Nephron progenitor cell (in vitro differentiated cells): ENCODE results near the gene TPCN1.

ENCODE experiments used
- DNase-seq: peaks from one replicate; pipeline ENCODE4 v3.0.0; 2021
- H3K27ac Mint-ChIP-seq: 2 replicates; pipeline ENCODE4 v1.8.0; 2021; ENCODE audit warnings: mild to moderate bottlenecking, moderate library complexity, mixed read lengths
- H3K27me3 Mint-ChIP-seq: 2 replicates; pipeline ENCODE4 v1.8.0; 2021; ENCODE audit warnings: mild to moderate bottlenecking, low read depth, mixed read lengths; ENCODE audit not compliant: poor library complexity
- H3K36me3 Mint-ChIP-seq: 2 replicates; pipeline ENCODE4 v1.8.0; 2021; ENCODE audit warnings: low read depth, mixed read lengths
- H3K4me1 Mint-ChIP-seq: 2 replicates; pipeline ENCODE4 v1.8.0; 2021; ENCODE audit warnings: mixed read lengths
- H3K4me3 Mint-ChIP-seq: 2 replicates; pipeline ENCODE4 v1.8.0; 2021; ENCODE audit warnings: mild to moderate bottlenecking, moderate library complexity, mixed read lengths
- H3K9me3 Mint-ChIP-seq: 2 replicates; pipeline ENCODE4 v1.8.0; 2021; ENCODE audit warnings: mild to moderate bottlenecking, moderate library complexity, mixed read lengths
- TF ChIP-seq, protein P1 (sequence below): fragments of 200-600 bp; sonication (generic); IDR thresholded peaks from 2 replicates; pipeline ENCODE4 v1.5.0; 2021; ENCODE audit warnings: antibody characterized with exemption

The TPCN1 gene

GRCh38 chr12:113347107-113347506, 125.8 kb downstream of the TPCN1 start:
- Mint-ChIP-seq H3K4me3 (no peak overlapping the region), H3K36me3 (no peaks in the 10 kb centered on the region), H3K27ac (no peak overlapping the region), H3K27me3 (peaks cover 39% of the 10 kb centered on the region), H3K9me3 (no peaks in the 10 kb centered on the region), H3K4me1 (peaks cover 9% of the 10 kb centered on the region)
- TF ChIP-seq, protein P1, sequence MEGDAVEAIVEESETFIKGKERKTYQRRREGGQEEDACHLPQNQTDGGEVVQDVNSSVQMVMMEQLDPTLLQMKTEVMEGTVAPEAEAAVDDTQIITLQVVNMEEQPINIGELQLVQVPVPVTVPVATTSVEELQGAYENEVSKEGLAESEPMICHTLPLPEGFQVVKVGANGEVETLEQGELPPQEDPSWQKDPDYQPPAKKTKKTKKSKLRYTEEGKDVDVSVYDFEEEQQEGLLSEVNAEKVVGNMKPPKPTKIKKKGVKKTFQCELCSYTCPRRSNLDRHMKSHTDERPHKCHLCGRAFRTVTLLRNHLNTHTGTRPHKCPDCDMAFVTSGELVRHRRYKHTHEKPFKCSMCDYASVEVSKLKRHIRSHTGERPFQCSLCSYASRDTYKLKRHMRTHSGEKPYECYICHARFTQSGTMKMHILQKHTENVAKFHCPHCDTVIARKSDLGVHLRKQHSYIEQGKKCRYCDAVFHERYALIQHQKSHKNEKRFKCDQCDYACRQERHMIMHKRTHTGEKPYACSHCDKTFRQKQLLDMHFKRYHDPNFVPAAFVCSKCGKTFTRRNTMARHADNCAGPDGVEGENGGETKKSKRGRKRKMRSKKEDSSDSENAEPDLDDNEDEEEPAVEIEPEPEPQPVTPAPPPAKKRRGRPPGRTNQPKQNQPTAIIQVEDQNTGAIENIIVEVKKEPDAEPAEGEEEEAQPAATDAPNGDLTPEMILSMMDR, result no peak
- DNase-seq, result no peak

DNA sequence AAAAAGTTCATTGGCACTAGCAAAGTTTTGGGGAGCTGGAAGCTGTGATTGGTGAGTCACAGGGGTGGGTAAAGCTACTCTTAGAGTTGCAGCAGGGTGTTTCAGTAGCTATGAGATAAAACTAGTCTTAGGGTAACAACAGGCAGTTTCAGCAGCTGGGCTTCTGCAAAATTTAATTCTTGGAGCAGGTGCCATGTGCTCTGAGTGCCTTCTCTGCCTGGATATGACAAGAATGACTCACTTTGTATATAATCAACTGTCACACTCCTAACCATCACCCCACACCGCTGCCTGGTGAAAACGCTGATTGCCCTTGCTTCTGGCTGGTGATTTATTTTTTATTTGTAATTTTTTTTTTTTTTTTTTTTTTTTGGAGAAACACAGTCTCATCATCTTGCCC, 126.6 kb downstream of the TPCN1 start:
- TF ChIP-seq, protein P1, result no peak
- no peak overlapping the region for H3K27ac Mint-ChIP-seq
- H3K4me1 Mint-ChIP-seq, result peaks cover 9% of the 10 kb centered on the region
- no peaks in the 10 kb centered on the region for H3K9me3 Mint-ChIP-seq
- H3K4me3 Mint-ChIP-seq, result no peak overlapping the region
- peaks cover 46% of the 10 kb centered on the region for H3K27me3 Mint-ChIP-seq
- no peak for DNase-seq
- H3K36me3 Mint-ChIP-seq, result no peaks in the 10 kb centered on the region
